Endothelial cell of umbilical vein (primary cell): ENCODE measurements around the gene LRRC47.

Experiments
- EZH2 ChIP-seq: IDR thresholded peaks from 2 replicates; pipeline ENCODE4 v1.6.1; 2012; ENCODE audit warnings: borderline replicate concordance, low read depth, mild to moderate bottlenecking, moderate library complexity, low read length, inconsistent platforms; ENCODE audit not compliant: severe bottlenecking
- FOS ChIP-seq: IDR thresholded peaks from 2 replicates; pipeline ENCODE4 v1.6.1; 2011; ENCODE audit warnings: mild to moderate bottlenecking, low read length, moderate library complexity, borderline replicate concordance; ENCODE audit not compliant: insufficient read depth
- TF ChIP-seq, protein P1 (sequence below): IDR thresholded peaks from 2 replicates; pipeline ENCODE4 v1.6.1; 2011; ENCODE audit not compliant: insufficient read depth, insufficient read length
- TF ChIP-seq, protein P2 (sequence below), 2 donors: IDR thresholded peaks; 1 replicate in 1 of 2; 2 replicates in 1 of 2; pipeline ENCODE4 v1.5.1; 2011; ENCODE audit warnings: low read length in 2 of 2, mild to moderate bottlenecking in 2 of 2, moderate library complexity in 2 of 2, control low read depth in 1 of 2, inconsistent platforms in 1 of 2, low read depth in 1 of 2; ENCODE audit not compliant: insufficient read depth in 1 of 2; ENCODE audit errors: extremely low read depth in 1 of 2

DNA sequence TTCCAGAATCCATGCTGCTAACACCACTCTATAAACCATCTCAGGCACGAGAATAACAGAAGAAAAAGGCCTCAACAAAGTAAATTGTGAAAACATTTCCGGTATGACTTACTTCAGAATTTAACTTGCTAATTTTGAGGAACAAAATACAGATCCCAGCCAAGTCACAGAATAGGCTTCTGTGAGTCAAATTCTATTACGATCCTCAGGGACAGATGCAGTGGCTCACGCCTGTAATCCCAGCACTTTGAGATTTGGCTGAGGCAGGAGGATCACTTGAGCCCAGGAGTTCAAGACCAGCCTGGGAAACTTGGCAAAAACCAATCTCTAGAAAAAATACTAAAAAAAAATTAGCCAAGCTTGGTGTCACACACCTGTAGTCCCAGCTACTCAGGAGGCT, 52.9 kb downstream of the LRRC47 start:
- TF ChIP-seq, protein P1, sequence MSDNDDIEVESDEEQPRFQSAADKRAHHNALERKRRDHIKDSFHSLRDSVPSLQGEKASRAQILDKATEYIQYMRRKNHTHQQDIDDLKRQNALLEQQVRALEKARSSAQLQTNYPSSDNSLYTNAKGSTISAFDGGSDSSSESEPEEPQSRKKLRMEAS: no peak
- TF ChIP-seq, protein P2, sequence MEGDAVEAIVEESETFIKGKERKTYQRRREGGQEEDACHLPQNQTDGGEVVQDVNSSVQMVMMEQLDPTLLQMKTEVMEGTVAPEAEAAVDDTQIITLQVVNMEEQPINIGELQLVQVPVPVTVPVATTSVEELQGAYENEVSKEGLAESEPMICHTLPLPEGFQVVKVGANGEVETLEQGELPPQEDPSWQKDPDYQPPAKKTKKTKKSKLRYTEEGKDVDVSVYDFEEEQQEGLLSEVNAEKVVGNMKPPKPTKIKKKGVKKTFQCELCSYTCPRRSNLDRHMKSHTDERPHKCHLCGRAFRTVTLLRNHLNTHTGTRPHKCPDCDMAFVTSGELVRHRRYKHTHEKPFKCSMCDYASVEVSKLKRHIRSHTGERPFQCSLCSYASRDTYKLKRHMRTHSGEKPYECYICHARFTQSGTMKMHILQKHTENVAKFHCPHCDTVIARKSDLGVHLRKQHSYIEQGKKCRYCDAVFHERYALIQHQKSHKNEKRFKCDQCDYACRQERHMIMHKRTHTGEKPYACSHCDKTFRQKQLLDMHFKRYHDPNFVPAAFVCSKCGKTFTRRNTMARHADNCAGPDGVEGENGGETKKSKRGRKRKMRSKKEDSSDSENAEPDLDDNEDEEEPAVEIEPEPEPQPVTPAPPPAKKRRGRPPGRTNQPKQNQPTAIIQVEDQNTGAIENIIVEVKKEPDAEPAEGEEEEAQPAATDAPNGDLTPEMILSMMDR (IDR thresholded peaks at IDR 0.05; ENCODE audit: extremely low read depth in 1 of 2, insufficient read depth in 1 of 2, low read depth in 1 of 2, low read length in 2 of 2): no peak
- TF ChIP-seq EZH2 (no peak), FOS (no peak)
